ENCODE measurements around the gene AK4.

DNA sequence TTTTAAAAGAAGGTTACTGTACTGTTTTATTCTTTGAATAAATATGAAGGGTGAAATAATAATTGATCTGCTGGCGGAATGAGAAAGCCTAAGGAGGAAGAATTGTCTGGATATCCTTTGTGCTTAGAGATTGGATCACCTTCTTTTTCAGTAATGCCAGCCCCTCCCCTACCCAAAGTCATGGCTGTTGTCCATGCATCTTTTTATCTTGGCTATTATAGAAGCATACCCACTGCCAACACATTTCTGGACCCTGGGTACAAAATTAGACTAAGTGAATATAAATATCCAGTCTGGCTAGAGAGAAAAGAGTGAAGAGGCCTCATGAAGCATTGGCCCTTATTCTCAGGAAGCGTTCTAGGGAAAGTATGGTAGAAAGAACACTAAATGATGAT is 28.1 kb downstream of the AK4 start:
- TF ChIP-seq POLR2A (IDR thresholded peaks at IDR 0.05; ENCODE audit: low read depth, low read length), result no peak
- no peak for TF ChIP-seq POLR2AphosphoS5 (IDR thresholded peaks at IDR 0.05; ENCODE audit: low read depth, low read length)
